Endodermal cell (in vitro differentiated cells): Measurements from ENCODE around the gene MYO5B. TPM values are rescaled to one million over a fixed set of nuclear protein-coding genes. Genes with fewer than 3 reads are reported as not detected.

Source experiments
- DNase-seq: peaks from one replicate; pipeline ENCODE4 v3.0.0-alpha.2; 2017
- H3K27ac ChIP-seq: 2 replicates; pipeline ENCODE4 v1.5.1; 2013; ENCODE audit warnings: mild to moderate bottlenecking, low read depth, low read length, moderate library complexity
- H3K27me3 ChIP-seq: 2 replicates; pipeline ENCODE4 v1.6.1; 2013; ENCODE audit warnings: mild to moderate bottlenecking, low read length, moderate library complexity; ENCODE audit not compliant: insufficient read depth, control insufficient read depth, poor library complexity, severe bottlenecking
- H3K36me3 ChIP-seq: 2 replicates; pipeline ENCODE4 v1.7.0; 2013; ENCODE audit warnings: mild to moderate bottlenecking, low read length, moderate library complexity; ENCODE audit not compliant: control insufficient read depth, insufficient read depth
- H3K4me1 ChIP-seq: one replicate; pipeline ENCODE4 v1.7.0; 2013; ENCODE audit warnings: low read length; ENCODE audit not compliant: control insufficient read depth, insufficient read depth
- H3K4me3 ChIP-seq: 2 replicates; pipeline ENCODE4 v1.5.1; 2013; ENCODE audit warnings: mild to moderate bottlenecking, low read length, moderate library complexity
- H3K9ac ChIP-seq: 2 replicates; pipeline ENCODE4 v1.6.1; 2013; ENCODE audit warnings: mild to moderate bottlenecking, low read length, moderate library complexity; ENCODE audit not compliant: poor library complexity, severe bottlenecking; ENCODE audit errors: extremely low read depth
- H3K9me3 ChIP-seq: 2 replicates; pipeline ENCODE4 v1.6.1; 2013; ENCODE audit warnings: mild to moderate bottlenecking, low read length, moderate library complexity; ENCODE audit not compliant: control insufficient read depth
- H3K27ac Mint-ChIP-seq: 2 replicates; pipeline ENCODE4 v1.8.0; 2020; ENCODE audit warnings: mixed read lengths
- H3K27me3 Mint-ChIP-seq: 2 replicates; pipeline ENCODE4 v1.8.0; 2021; ENCODE audit warnings: mild to moderate bottlenecking, mixed read lengths; ENCODE audit not compliant: insufficient read depth
- H3K36me3 Mint-ChIP-seq: 2 replicates; pipeline ENCODE4 v1.8.0; 2020; ENCODE audit warnings: low read depth, mixed read lengths
- H3K4me1 Mint-ChIP-seq: 2 replicates; pipeline ENCODE4 v1.8.0; 2020; ENCODE audit warnings: mixed read lengths
- H3K4me3 Mint-ChIP-seq: 2 replicates; pipeline ENCODE4 v1.8.0; 2020; ENCODE audit warnings: mild to moderate bottlenecking, moderate library complexity, mixed read lengths
- H3K9me3 Mint-ChIP-seq: 2 replicates; pipeline ENCODE4 v1.8.0; 2020; ENCODE audit warnings: mild to moderate bottlenecking, mixed read lengths
- CTCF ChIP-seq: fragments of 200-600 bp; sonication (generic); conservative IDR thresholded peaks from 2 replicates; pipeline ENCODE4 v1.5.0; 2021; ENCODE audit warnings: antibody characterized with exemption, mild to moderate bottlenecking
- whole genome bisulfite sequencing, 2 experiments: methylation state at CpG; one replicate each; pipeline versions ENCODE4 v1.1.5 to v1.1.7; 2013; ENCODE audit warnings: missing lambda C conversion rate in 2 of 2, mixed read lengths in 1 of 2; ENCODE audit not compliant: insufficient coverage in 1 of 2, insufficient read length in 1 of 2; 5-methylcytosine and 5-hydroxymethylcytosine counted together
- total RNA-seq, 2 donors: library from RNA; stranded (reverse); fragmentation: NEBNext Ultra II Directional in 1 of 2; extraction: Animal tissue kit (Norgen Biotek cat#: 25700) in 1 of 2; gene quantifications; 2 replicates in 1 of 2; 3 replicates in 1 of 2; pipeline ENCODE4 v1.2.1, GENCODE V29; 2021

Gene MYO5B
- total RNA-seq, 2 donors from 2014 or later = 12.2 to 16.8 TPM

- no peaks in the 10 kb centered on the region for H3K9me3 ChIP-seq
- H3K4me1 Mint-ChIP-seq = no peaks in the 10 kb centered on the region
- H3K9ac ChIP-seq = no peak overlapping the region
- no peaks in the 10 kb centered on the region for H3K36me3 ChIP-seq
- H3K4me1 ChIP-seq = no peaks in the 10 kb centered on the region
- H3K4me3 ChIP-seq = no peak overlapping the region
- H3K4me3 Mint-ChIP-seq = no peak overlapping the region
- TF ChIP-seq CTCF = no peak
- H3K27me3 Mint-ChIP-seq = peaks cover 50% of the 10 kb centered on the region
- no peaks in the 10 kb centered on the region for H3K9me3 Mint-ChIP-seq
- H3K27ac ChIP-seq = no peak overlapping the region
- WGBS, 2 experiments = 85 to 94% methylated on average over 3 of the region's 3 CpGs
- no peak overlapping the region for H3K27ac Mint-ChIP-seq
- H3K27me3 ChIP-seq = peaks cover 51% of the 10 kb centered on the region
- no peak for DNase-seq
- H3K36me3 Mint-ChIP-seq = no peaks in the 10 kb centered on the region
Observed at GRCh38 chr18:50187659-50188058, 7.3 kb downstream of the MYO5B start.

- H3K4me1 Mint-ChIP-seq = no peaks in the 10 kb centered on the region
- no peaks in the 10 kb centered on the region for H3K9me3 ChIP-seq
- no peak overlapping the region for H3K27ac ChIP-seq
Observed at GRCh38 chr18:50186385-50186784, 8.6 kb downstream of the MYO5B start.

GRCh38 chr18:50183556-50183955 lies 11.4 kb downstream of the MYO5B start:
- H3K9me3 Mint-ChIP-seq = no peaks in the 10 kb centered on the region
- Histone ChIP-seq H3K9me3 (no peaks in the 10 kb centered on the region), H3K9ac (no peak overlapping the region), H3K36me3 (no peaks in the 10 kb centered on the region), H3K4me3 (no peak overlapping the region), H3K4me1 (no peaks in the 10 kb centered on the region), H3K27ac (no peak overlapping the region), H3K27me3 (peaks cover 17% of the 10 kb centered on the region)
- no peak for TF ChIP-seq CTCF
- H3K36me3 Mint-ChIP-seq = no peaks in the 10 kb centered on the region
- WGBS, 2 experiments = 90 to 95% methylated on average over 2 to 4 of the region's 5 CpGs
- no peak overlapping the region for H3K4me3 Mint-ChIP-seq
- peaks cover 15% of the 10 kb centered on the region for H3K27me3 Mint-ChIP-seq
- no peak for DNase-seq
- no peak overlapping the region for H3K27ac Mint-ChIP-seq
- no peaks in the 10 kb centered on the region for H3K4me1 Mint-ChIP-seq

More at GRCh38 chr18:50186385-50186784, 8.6 kb downstream of the MYO5B start:
- no peak overlapping the region for H3K27ac Mint-ChIP-seq
- no peak overlapping the region for H3K9ac ChIP-seq
- H3K4me3 ChIP-seq = no peak overlapping the region
- H3K27me3 Mint-ChIP-seq = peaks cover 37% of the 10 kb centered on the region
- 91% methylated on average over 1 of the region's 1 CpG; no CpG with 5 or more reads in 1 of the 2 experiments for WGBS, 2 experiments
- H3K27me3 ChIP-seq = peaks cover 38% of the 10 kb centered on the region
- TF ChIP-seq CTCF = no peak
- DNase-seq = no peak
- no peaks in the 10 kb centered on the region for H3K9me3 Mint-ChIP-seq
- no peak overlapping the region for H3K4me3 Mint-ChIP-seq
- H3K4me1 ChIP-seq = no peaks in the 10 kb centered on the region
- H3K36me3 ChIP-seq = no peaks in the 10 kb centered on the region
- H3K36me3 Mint-ChIP-seq = no peaks in the 10 kb centered on the region
